Fibroblast of peridontal ligament (primary cell): ENCODE results near the gene MOGAT1.

ENCODE experiments used
- DNase-seq: peaks from one replicate; pipeline ENCODE4 v3.0.0-alpha.2; 2010; ENCODE audit errors: extremely low read depth

MOGAT1 gene, protein sequence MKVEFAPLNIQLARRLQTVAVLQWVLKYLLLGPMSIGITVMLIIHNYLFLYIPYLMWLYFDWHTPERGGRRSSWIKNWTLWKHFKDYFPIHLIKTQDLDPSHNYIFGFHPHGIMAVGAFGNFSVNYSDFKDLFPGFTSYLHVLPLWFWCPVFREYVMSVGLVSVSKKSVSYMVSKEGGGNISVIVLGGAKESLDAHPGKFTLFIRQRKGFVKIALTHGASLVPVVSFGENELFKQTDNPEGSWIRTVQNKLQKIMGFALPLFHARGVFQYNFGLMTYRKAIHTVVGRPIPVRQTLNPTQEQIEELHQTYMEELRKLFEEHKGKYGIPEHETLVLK

DNA sequence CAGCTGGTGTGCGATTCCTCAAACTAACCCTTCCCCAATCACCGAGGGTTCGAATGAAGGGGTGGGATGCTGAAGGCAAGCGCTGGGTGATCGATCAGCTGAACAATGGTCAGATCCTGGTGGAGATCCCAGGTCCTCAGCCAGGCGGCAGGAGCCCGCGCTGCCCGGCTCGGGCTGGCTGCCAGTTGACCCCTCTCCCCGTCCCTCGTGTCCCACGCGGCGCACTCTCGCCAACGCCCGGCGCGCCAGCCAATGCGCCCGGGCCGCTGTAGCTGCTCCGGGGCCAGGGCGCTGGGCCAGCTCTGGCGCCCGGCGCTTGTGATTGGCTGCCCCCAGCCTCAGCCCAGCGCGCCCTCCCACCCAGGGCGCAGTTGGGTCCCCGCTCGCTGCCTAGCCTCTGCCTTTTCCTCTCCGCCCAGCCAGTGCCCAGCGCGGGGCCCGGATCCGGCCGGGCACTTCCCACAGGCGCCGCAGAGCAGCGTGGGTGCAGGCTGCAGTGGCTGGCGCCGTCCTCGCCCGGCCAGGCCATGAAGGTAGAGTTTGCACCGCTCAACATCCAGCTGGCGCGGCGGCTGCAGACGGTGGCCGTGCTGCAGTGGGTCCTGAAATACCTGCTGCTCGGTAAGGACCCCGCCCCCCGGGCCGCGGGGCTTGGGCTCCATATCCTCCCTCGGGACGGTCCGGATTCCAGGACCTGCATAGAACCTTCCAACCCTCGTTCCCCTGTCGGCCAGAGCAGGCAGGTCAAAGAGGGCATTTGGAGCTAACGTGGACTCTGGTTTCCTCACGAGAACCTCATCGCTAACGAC is at the start of gene MOGAT1:
Gene MOGAT1, plus strand, starts transcription at position 400 of the 809 bp plus-strand sequence. Its CDS starts 128 bp downstream, at position 528.
- no peak for DNase-seq

DNA sequence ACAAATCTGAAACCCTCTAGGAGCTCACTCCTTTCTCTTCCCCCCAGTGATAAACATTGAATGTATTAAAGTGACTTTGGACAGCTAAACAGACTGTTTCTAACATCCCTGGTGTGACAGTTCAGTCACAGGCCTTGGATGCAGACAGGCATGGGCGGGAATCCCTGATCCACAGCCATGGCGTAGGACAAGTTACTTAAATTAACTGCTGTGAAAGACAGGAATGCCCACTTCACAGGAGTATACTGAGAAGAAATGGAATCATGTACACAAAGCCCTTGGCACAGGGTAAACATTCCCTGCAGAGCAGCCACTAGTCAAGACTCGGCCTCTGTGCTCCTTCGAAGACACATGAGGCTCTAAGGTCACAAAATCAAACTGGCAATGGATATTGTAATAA is 49.6 kb upstream of the MOGAT1 start:
- DNase-seq, result no peak

DNA sequence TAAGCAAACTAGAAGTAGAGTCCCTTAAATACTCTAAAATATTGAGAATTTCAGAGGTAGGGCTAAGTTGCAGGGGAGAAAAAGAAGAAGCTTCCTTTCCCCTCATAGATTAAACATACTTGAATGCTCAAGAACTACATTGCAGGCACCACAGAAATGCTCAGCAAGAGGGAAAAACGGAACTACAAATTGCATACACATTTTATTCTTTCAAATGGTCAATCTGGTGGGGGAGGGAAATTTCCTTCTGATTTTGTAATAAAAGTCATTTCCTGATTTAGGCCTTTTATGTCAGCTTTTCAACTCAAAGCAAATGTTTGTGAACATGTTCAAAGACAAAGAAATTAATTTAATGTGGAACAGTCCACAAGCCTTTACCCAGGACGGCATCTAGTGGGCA is 48.5 kb upstream of the MOGAT1 start:
- DNase-seq, result no peak

DNA sequence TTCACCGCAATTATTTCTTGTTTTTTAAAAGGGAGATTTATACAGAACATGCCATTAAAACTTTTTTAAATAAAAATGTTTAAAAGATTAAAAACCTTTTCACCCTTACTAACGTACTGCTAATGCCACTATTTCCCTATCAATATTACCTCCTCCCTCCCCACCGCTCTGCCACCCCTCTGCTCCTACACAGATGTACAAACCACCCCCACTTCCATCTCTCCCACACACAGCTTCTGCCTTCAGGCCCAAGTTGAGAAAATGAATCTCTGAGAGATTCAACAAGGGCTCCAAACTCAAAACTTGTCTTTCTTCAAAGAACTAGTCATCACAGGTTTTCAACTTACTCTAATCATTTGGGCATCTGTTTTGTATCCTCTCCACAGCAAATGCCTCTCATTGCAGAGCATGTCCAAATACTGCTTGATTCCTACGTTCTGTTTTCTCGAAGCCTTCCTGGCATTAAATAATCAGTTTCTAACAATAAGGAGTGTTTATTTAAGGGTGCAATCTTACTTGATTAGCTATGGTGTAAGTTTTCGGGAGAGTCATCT is 47.6 kb upstream of the MOGAT1 start:
- peak; percentile 13 for DNase-seq

DNA sequence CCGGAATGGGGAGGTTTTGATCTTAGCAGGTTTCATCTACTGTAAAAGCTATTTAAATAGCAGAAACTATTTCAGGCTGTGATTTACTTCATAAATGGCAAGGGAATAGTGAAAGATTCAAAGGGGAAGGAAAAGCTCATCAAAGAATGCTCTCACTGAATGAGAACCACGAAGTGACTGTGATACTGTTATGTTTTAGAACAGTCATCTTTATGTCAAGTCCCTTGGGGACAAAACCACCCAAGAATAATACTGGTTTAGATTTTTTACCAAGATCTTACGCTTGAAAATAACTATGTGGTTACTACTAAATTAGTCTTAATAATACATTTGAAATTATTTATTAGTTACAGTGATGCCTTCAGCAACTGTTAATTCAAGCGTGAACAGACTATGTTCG is 43.7 kb upstream of the MOGAT1 start:
- DNase-seq, result peak; percentile 58

DNA sequence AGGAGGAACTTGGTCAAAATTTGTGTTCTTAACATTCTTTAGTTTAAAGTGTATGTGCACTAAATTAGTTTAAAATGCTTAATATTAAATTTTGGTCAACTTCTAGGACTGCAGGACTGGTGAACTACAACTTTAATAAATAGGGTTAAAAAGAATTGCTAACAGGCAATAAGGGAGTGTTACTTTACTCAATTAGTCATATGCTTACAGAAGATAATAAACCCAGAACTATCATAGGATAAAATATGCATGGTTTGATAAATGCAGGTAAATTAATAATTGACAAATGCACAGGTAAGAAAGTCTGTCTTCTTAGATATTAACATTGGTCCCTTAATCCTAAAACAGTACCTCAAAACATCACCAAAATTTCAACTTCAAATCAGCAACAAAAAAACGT is 36.2 kb upstream of the MOGAT1 start:
- DNase-seq, result no peak

DNA sequence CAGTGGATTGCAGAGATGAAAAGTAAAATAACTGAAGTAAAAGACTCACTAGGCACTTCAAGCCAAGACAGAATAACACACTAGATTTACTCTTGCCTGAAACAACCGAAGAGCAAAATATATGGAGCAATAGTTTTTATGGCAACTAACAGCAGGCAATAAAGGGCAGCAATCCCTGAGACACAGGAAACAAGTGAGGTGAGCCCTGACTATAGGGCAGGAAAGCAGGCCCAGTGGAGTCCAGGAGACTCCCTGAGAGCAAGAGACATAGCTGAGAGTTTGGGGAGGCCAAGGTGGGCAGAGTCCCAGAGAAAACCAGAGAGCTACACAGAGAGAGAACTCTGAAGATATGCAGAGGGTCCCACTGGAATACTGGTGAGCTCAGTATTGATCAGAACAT is 34.4 kb upstream of the MOGAT1 start:
- DNase-seq, result no peak

DNA sequence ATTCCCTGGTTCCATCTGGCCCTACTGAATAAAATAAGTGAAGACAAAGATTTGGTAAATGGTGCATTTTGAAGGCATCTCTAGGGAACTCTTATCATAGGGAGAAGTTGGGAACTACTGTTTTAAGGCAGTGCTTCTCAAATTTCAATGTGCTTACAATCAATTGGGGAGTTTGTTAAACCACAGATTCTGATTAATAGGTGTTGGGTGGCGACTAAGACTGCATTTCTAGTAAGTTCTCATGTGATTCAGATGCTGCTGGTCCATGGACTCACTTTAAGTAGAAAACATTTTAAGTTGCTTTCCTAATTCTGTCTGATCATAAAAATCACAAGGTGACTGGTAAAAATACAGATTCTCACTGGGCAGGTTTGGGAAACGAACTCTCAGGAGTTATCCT is 30.1 kb upstream of the MOGAT1 start:
- no peak for DNase-seq

DNA sequence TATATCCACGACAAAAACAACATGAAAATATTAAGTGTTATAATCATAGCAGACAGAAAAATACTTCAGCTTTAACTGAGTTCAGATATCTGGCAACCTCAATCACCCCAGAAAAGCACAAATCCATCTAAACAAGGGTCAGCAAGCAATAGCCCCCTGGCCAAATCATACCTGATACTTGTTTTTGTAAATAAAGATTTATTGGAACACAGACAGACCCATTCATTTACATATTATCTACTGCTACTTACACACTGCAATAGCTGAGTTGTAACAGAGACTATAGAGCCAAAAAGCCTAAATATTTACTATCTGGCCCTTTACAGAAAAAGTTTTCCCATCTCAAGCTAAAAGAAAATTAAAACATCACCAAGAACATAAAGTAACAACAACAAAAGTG is 28.3 kb upstream of the MOGAT1 start:
- DNase-seq, result no peak

DNA sequence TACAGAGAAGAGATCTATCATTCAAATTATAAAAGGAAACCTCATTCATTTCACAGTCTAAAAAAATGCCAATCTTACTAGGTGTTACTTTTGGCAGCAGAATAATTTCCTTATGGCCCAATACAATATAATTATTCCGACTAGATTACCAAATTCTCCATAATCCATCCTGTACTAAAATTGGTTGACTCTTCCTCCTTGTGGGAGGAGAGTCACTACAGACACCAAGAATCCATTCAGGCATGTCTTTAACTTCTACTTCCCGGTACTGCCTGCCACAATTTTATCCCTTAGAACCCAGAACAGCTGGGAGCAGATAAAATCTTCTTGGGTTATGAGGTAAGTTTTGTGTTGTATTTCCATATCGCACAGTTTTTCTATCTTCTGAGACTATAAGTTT is 25.4 kb upstream of the MOGAT1 start:
- no peak for DNase-seq

DNA sequence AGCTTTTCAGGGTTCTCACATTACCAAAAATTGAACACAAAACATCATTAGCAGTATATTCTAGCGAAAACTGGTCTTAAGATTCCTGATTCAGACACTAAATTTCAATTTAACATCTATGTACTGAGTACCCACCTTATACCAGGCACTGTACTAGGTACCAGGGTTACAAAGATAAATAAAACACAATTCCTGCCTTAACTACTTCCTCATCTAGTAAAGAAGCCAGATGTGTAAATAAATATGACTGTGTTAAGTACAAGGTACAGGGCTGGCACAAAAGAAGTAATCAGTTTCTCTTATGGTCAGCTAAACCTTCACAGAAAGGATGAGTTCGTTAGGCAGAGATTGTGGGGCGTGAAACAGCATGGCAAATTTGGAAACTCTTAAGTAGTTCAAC is 21.7 kb upstream of the MOGAT1 start:
- DNase-seq, result no peak

DNA sequence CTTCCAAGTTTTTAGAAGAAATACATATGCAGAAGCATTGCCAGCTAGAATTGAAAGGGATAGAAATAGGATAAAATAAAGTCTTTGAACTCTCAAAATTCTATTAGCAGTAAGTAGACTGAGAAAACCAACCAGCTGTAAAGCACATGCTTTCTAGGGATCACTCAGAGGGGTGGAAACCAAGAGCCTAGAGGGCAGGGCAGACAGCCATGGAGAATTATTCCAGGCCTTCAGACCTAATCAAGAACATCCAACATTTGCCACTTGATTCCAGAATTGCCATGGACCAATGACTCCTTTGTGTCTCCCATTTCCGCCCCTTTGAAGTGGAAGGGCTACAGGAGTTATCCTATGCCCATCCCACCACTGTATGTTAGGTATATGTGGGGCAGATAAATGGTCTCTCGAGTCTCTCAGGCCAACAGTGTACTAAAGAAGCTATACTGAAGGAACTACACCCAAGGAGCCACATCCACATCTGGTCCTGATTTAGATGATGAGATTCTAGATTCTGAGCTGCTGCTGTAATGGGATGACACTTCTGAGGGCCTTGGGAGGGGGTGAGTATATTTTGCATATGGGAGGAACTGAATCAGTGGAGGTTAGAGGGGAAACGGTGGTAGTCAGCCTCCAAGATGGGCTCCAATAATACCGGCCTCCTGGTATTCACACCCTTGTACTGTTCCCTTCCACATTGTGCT is 19.6 kb upstream of the MOGAT1 start:
- DNase-seq, result peak; percentile 80

DNA sequence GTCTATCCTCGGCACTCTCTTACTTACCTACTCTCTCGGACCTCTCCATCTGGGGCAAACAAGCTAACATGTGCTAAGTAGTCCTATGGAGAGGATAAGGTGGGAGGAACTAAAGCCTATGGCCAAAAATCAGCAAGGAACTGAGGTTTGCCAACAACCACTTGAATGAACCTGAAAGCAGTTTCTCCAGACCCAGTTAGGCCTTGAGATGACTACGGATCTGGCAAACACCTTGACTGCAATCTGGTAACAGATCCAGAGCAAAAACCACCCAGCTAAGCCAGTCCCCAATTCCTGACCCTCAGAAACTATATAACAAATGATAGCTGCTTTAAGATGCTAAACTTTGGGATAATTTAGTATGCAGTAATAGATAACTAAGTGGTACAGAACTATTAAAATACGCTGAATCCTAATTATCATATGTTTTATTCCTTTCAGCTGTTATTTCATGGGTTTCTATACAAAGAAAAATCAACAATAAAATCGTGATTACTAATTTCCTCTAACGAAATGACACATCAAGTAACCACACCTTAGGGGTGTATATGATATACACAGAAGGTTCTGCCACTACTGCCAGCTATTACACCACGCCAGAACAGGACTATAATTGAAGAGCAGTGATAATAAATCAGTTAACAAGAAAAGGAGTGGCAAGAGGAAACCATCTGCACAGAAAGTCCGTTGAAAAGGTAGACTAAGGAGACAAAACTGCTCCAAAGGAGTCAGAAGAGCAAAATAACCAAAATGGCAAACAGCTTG is 18.8 kb upstream of the MOGAT1 start:
- DNase-seq, result no peak

DNA sequence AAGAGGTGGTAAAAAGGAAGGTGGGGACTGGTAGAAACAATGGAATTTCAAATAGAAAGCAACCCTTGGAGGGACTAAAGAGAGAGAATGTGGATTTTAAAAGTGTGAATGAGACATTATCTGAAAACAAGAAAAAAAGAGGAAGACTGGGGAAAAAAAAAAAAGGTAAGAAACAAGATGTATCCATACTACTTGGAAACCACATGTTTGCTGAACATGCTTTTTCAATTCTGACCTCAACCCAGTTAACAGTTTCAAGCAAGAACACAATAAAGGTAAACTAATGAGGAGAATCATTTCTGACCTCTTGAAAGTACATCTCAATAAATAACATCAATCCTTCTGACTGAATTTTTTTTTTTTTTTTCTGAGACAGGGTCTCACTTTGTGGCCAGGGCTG is 18.2 kb upstream of the MOGAT1 start:
- no peak for DNase-seq

DNA sequence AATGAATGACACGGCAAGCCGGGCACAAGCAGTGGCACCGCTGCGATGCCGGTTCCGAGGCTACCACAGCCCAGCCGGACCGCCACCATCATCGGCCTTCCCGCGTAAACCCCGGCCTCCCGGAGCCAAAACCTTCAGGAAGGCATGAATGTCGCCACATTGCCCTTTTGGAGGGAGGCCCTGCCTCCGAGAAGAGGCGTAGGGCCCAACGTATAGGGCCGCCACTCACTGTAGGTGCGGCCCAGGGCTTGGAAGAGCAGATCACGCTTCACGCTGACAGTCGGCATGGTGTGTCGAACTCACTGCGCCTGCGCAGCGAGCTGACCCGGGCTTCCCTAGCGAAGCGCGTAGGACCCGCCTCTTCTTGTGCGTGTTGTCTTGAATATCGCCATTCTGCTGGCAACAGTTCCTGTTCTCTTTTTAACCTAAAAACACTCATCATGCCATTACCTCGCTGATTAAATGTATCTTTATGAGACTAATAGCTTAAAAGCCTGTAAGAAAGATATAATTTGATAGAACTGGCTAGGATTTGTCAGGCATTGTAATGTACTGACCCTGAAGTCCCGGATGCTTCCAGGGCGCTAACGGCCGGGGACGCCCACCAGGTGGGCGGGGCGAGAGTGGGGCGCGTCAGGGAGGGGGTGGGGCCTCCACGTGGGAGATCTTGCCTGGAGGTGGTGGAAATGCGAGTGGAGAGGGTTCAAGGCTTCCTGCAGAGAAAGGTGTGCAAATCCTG is 15.5 kb upstream of the MOGAT1 start, which contains the start of gene FARSB:
Gene FARSB, minus strand, starts transcription at position 306 of the 739 bp plus-strand sequence. Its CDS starts 19 bp downstream, at position 287.
- DNase-seq, result peak; percentile 95

DNA sequence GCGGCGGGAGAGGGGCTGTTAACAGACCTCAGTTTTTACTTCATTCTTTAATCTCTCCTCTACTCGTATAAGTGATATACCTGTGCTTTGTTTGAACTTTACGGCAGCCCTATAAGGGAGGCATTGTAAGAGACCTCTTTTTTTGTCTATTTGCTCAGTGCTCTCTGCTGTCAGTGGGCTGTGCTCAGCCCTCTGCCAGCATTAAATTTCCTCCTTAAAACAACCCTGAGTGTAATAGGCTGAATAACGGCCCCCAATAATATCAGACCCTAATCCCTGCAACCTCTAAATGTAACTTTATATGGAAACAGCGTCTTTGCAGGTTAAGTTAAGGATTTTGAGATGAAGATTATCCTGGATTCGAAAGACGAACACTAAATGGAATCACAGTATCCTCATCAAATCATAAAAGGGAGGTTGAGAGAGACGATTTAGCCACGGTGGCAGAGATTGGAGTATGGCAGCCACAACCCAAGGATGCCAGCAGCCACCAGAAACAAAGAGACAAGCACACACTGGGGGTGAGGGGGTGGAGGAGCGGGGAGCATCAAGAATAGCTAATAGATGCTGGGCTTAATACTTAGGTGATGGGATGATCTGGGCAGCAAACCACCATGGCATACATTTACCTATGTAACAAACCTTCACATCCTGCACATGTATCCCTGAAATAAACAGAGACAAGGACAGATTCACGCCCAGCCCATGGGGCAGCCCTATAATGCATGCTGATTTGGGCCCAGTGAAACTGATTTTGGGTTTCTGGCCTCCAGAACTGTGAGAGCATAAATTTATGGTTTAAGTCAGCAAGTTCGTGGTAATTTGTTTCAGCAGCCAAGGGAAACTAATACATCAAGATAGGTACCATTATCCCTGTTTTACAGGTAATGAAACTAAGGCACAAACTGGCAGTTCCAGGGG is 14.7 kb upstream of the MOGAT1 start:
- DNase-seq, result no peak

DNA sequence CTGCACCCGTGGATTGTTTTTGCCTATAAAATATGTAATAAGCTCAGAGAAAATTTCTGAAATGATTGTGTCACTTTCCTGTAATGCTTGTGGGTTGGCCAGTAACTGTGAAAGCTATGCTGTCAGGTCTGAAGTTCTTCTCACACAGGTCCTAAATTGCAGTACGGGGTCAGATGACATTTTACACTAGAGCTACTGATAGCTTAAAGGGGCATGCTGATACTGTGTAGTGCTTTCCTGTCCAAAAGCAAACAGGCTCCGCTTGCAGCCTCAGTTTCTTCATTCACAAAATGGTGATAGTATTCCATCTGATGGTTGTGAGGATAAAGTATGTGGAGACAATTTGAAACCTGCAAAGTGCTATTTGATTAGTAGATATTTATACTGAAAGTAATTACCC is 8.0 kb upstream of the MOGAT1 start:
- no peak for DNase-seq

DNA sequence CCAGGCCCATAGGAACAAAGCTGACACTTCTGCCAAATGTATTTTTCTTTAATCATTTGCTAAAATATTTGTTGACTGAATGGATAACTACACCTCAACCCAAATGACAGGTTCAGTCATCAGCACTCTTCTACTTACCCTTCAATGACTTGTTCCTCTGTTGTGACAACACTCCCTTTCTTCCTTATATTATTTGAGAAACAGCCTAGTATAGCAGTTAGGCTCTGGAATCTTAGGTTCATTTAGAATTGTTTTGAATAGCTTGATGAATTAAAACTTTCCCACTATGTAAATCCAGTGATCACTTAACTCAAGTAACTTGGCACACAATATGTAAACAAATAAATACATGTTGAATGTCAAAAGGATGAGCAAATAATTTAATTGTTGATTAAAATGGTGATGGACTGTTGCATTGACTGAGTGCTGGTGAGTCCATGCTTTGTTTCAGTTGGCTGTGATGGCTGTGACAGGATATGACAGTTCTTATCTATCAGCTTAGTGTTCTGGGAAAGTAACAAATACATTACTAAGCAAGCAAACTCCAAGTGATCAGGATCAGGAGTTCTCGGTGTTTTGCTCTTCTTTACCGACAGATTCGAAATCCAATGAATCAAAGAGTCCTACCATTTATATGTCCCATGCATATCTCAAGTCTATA is 2.8 kb upstream of the MOGAT1 start:
- DNase-seq, result no peak

DNA sequence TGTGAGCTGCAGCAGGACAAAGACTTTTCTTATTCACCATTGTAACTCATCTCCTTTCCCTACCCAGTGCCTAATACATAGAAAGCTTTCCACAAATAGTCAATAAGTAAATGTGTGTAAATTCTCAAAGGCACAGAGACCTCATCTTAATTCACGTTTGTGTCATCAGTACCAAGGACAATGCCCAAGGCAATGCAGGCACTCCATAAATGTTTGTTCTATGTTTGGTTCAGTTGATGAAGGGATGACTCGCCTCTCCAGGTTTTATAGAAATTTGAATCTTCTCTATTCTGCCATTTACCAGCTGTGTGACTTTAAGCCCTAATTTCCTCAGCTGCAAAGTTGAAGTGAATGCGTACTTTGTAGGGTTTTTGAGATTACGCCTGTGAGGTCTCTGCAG is 2.1 kb upstream of the MOGAT1 start:
- no peak for DNase-seq
